ENCODE data around the gene ILKAP. TPM values are rescaled to one million over a fixed set of nuclear protein-coding genes. Genes with fewer than 3 reads are reported as not detected.

The ILKAP gene
- total RNA-seq, 1 experiment from 2014 or later, result 41.5 TPM

DNA sequence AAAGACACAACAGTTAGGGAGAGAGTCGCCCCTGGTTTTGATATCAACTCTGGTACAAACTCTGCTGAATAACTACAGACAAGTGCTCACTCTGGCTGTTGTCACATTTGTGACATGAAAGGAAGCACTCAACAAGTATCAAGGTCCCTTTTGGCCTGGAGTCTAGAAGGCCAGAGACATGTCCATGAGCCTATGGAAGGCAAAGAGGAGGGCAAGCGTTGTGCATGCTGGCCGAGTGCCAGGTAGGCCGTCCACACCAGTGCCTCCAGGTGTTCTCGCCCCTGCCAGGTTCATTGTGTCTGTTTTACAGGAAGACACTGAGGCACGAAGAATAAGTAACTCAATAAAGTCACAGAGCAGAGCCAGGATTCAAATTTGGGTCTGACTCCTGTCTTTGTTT lies 21.1 kb downstream of the ILKAP start:
- no peak overlapping the region for H3K4me3 Mint-ChIP-seq
- H3K9me3 Mint-ChIP-seq, result no peaks in the 10 kb centered on the region
- H3K4ac ChIP-seq (ENCODE audit: low read depth, low read length), result no peak overlapping the region
- H3K56ac ChIP-seq (ENCODE audit: insufficient read length, low read depth, low read length), result no peak overlapping the region
- H3K4me1 Mint-ChIP-seq, result no peaks in the 10 kb centered on the region
- no peak overlapping the region for H2BK20ac ChIP-seq (ENCODE audit: low read depth, low read length, poor library complexity, severe bottlenecking)
- no peak overlapping the region for H3K23ac ChIP-seq (ENCODE audit: insufficient read length, low read depth, low read length)
- no peak overlapping the region for H3K27ac Mint-ChIP-seq
- H3K27ac ChIP-seq (ENCODE audit: insufficient read length, low read depth, low read length), result no peak overlapping the region
- H3K4me2 ChIP-seq (ENCODE audit: insufficient read depth, insufficient read length, low read length), result no peak overlapping the region
- no peak overlapping the region for H2BK15ac ChIP-seq (ENCODE audit: low read depth, low read length)
- no peaks in the 10 kb centered on the region for H3K79me1 ChIP-seq (ENCODE audit: insufficient read depth, low read depth, low read length, poor library complexity, severe bottlenecking)
- H3K27me3 Mint-ChIP-seq (ENCODE audit: low read depth), result no peaks in the 10 kb centered on the region
- H3K14ac ChIP-seq (ENCODE audit: insufficient read depth, low read length), result no peak overlapping the region
- no peaks in the 10 kb centered on the region for H3K9me3 ChIP-seq (ENCODE audit: control insufficient read depth, low read depth, low read length)
- no peaks in the 10 kb centered on the region for H3K4me1 ChIP-seq (ENCODE audit: insufficient read depth, low read length)
- H2BK5ac ChIP-seq (ENCODE audit: insufficient read length, low read length), result no peak overlapping the region
- no peak overlapping the region for H4K5ac ChIP-seq (ENCODE audit: insufficient read length, low read depth, low read length)
- no peak overlapping the region for H2AFZ ChIP-seq (ENCODE audit: low read length)
- H4K91ac ChIP-seq (ENCODE audit: insufficient read length, low read depth, low read length), result no peak overlapping the region
- H3K79me2 ChIP-seq (ENCODE audit: insufficient read depth, low read length), result no peaks in the 10 kb centered on the region
- no peak overlapping the region for H3K9ac ChIP-seq (ENCODE audit: extremely low read depth, insufficient read length, low read length)
- H3K36me3 Mint-ChIP-seq (ENCODE audit: insufficient read depth in 1 of 3, low read depth in 3 of 3), result peaks cover 27 to 95% (median 86%) of the 10 kb centered on the region in 3 experiments; a peak in 6 of 7 replicates
- H4K20me1 ChIP-seq (ENCODE audit: control insufficient read depth, insufficient read depth, insufficient read length), result no peaks in the 10 kb centered on the region
- H3T11ph ChIP-seq (ENCODE audit: low read length), result no peak overlapping the region
- TF ChIP-seq, protein P1, sequence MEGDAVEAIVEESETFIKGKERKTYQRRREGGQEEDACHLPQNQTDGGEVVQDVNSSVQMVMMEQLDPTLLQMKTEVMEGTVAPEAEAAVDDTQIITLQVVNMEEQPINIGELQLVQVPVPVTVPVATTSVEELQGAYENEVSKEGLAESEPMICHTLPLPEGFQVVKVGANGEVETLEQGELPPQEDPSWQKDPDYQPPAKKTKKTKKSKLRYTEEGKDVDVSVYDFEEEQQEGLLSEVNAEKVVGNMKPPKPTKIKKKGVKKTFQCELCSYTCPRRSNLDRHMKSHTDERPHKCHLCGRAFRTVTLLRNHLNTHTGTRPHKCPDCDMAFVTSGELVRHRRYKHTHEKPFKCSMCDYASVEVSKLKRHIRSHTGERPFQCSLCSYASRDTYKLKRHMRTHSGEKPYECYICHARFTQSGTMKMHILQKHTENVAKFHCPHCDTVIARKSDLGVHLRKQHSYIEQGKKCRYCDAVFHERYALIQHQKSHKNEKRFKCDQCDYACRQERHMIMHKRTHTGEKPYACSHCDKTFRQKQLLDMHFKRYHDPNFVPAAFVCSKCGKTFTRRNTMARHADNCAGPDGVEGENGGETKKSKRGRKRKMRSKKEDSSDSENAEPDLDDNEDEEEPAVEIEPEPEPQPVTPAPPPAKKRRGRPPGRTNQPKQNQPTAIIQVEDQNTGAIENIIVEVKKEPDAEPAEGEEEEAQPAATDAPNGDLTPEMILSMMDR (conservative IDR thresholded peaks at IDR 0.05), result no peak
- H3K27me3 ChIP-seq (ENCODE audit: insufficient read depth, low read length), result no peaks in the 10 kb centered on the region
- no peak overlapping the region for H2AK5ac ChIP-seq (ENCODE audit: insufficient read length, low read length)
- WGBS (ENCODE audit: extremely low coverage, insufficient read length, low lambda C conversion rate), result no CpG with 5 or more reads among the region's 6 CpGs
- H2BK120ac ChIP-seq (ENCODE audit: low read depth, low read length, poor library complexity, severe bottlenecking), result no peak overlapping the region
- no peaks in the 10 kb centered on the region for H3K23me2 ChIP-seq (ENCODE audit: insufficient read length, low read depth, low read length, poor library complexity, severe bottlenecking)
- H4K8ac ChIP-seq (replicated peaks; ENCODE audit: insufficient read length, low read depth, low read length), result no peak overlapping the region
- H3K18ac ChIP-seq (ENCODE audit: insufficient read length, low read depth, low read length), result no peak overlapping the region
- DNase-seq, result no peak
- no peak overlapping the region for H2BK12ac ChIP-seq (ENCODE audit: insufficient read length, low read depth, low read length)

Measured in H9 (cell line).